GM12878 (cell line): ENCODE measurements around the gene SHC1. TPM values are rescaled to one million over a fixed set of nuclear protein-coding genes. Genes with fewer than 3 reads are reported as not detected.

Experiments used
- ATAC-seq: fragments of 200-7000 bp; cut with Tn5 transposase; 3 replicates; pipeline ENCODE4 v1.9.1; 2020; ENCODE audit warnings: mild to moderate bottlenecking, moderate library complexity
- BruUV-seq: library from RNA; stranded (reverse); fragments of 400-500 nt; replicated peaks from 2 replicates; lab custom pipeline; 2021; lab: Mats Ljungman, UMichigan
- CTCF ChIA-PET: fragments of 300-600 bp; sonication (Branson Sonifier 250); formaldehyde crosslinking; extraction: SDS; loops from one replicate; lab custom pipeline; 2021; ENCODE audit warnings: inconsistent platforms; lab: Yijun Ruan, JAX
- POLR2A ChIA-PET: fragments of 350-600 bp; formaldehyde crosslinking; extraction: SDS; loops from one replicate; lab custom pipeline; 2021; ENCODE audit warnings: inconsistent platforms; lab: Charles Lee
- RAD21 ChIA-PET: fragments of 300-600 bp; sonication (Branson Sonifier 250); formaldehyde crosslinking; loops from one replicate; lab custom pipeline; 2023; ENCODE audit warnings: antibody characterized with exemption; ENCODE audit not compliant: unreplicated experiment; lab: Charles Lee
- SMC1A ChIA-PET: fragments of 300-600 bp; sonication (Branson Sonifier 250); formaldehyde crosslinking; loops from one replicate; lab custom pipeline; 2023; ENCODE audit not compliant: unreplicated experiment, uncharacterized antibody; lab: Charles Lee
- DNase-seq: peaks from one replicate; pipeline ENCODE4 v3.0.0-alpha.2; 2011; ENCODE audit warnings: low read depth, low spot score
- FAIRE-seq: peaks from 3 replicates; lab custom pipeline; 2011; peaks lifted over from hg19 to GRCh38; lab: Jason Lieb, UNC
- H2AFZ ChIP-seq: 2 replicates; pipeline ENCODE4 v1.6.0; 2011; ENCODE audit warnings: low read depth, low read length, control low read depth; ENCODE audit not compliant: control insufficient read depth
- H3K27ac ChIP-seq: 2 replicates; pipeline ENCODE4 v1.5.1; 2011; ENCODE audit warnings: control low read depth; ENCODE audit not compliant: control insufficient read depth, insufficient read depth
- H3K27me3 ChIP-seq, 2 experiments: replicated peaks in 1 of 2; 2 replicates each; pipeline versions ENCODE4 v1.6.0 to v1.6.1; 2011; ENCODE audit warnings: low read length in 1 of 2; ENCODE audit not compliant: control insufficient read depth in 2 of 2, insufficient read depth in 2 of 2
- H3K36me3 ChIP-seq, 2 experiments: 2 replicates each; pipeline ENCODE4 v1.5.1; 2011; ENCODE audit warnings: low read length in 1 of 2; ENCODE audit not compliant: control insufficient read depth in 2 of 2, insufficient read depth in 2 of 2
- H3K4me1 ChIP-seq: 2 replicates; pipeline ENCODE4 v1.6.1; 2011; ENCODE audit warnings: mild to moderate bottlenecking, low read length, moderate library complexity, mixed read lengths; ENCODE audit not compliant: control insufficient read depth, insufficient read depth
- H3K4me2 ChIP-seq: 2 replicates; pipeline ENCODE4 v1.6.0; 2011; ENCODE audit warnings: control low read depth; ENCODE audit not compliant: control insufficient read depth, insufficient read depth
- H3K4me3 ChIP-seq: fragments of 200-600 bp; sonication (generic); 2 replicates; pipeline ENCODE4 v1.5.1; 2016
- H3K79me2 ChIP-seq: 2 replicates; pipeline ENCODE4 v1.6.0; 2011; ENCODE audit warnings: low read length; ENCODE audit not compliant: control insufficient read depth, insufficient read depth
- H3K9ac ChIP-seq: 2 replicates; pipeline ENCODE4 v1.8.0; 2011; ENCODE audit warnings: low read length, control low read depth, mixed read lengths; ENCODE audit not compliant: control insufficient read depth, insufficient read depth
- H3K9me3 ChIP-seq: replicated peaks from 3 replicates; pipeline ENCODE4 v1.5.1; 2011; ENCODE audit warnings: mild to moderate bottlenecking, low read length; ENCODE audit not compliant: control insufficient read depth, insufficient read depth
- H4K20me1 ChIP-seq: 2 replicates; pipeline ENCODE4 v1.6.0; 2011; ENCODE audit not compliant: control insufficient read depth, insufficient read depth
- CBFB ChIP-seq: IDR thresholded peaks from 2 replicates; pipeline ENCODE4 v1.6.1; 2016; ENCODE audit warnings: antibody characterized with exemption, low read depth
- CBX3 ChIP-seq: fragments of 200-600 bp; sonication (generic); IDR thresholded peaks from 2 replicates; pipeline ENCODE4 v1.6.1; 2016; ENCODE audit warnings: low read depth, borderline replicate concordance
- CEBPZ ChIP-seq: fragments of 150-350 bp; IDR thresholded peaks from 2 replicates; pipeline ENCODE4 v1.6.1; 2016; ENCODE audit warnings: low read depth, low read length
- IKZF2 ChIP-seq, 2 experiments: fragments of 450-650 bp; IDR thresholded peaks; 2 replicates each; pipeline ENCODE4 v1.6.1; 2017; ENCODE audit warnings: mild to moderate bottlenecking in 2 of 2, moderate library complexity in 2 of 2
- KLF5 ChIP-seq: fragments of 450-650 bp; IDR thresholded peaks from 2 replicates; pipeline ENCODE4 v1.6.1; 2014; ENCODE audit warnings: mild to moderate bottlenecking; ENCODE audit not compliant: partially characterized antibody
- MXI1 ChIP-seq: fragments of 150-350 bp; IDR thresholded peaks from 2 replicates; pipeline ENCODE4 v1.6.1; 2011; ENCODE audit warnings: low read depth, mild to moderate bottlenecking, inconsistent platforms, low read length, improper control_type of control experiment
- NFYB ChIP-seq: IDR thresholded peaks from 2 replicates; pipeline ENCODE4 v1.6.1; 2011; ENCODE audit warnings: low read depth, mild to moderate bottlenecking, low read length, improper control_type of control experiment, moderate library complexity; ENCODE audit not compliant: insufficient read depth
- PKNOX1 ChIP-seq: fragments of 450-650 bp; IDR thresholded peaks from 2 replicates; pipeline ENCODE4 v1.6.1; 2016; ENCODE audit warnings: mild to moderate bottlenecking
- RELB ChIP-seq: fragments of 450-650 bp; IDR thresholded peaks from 2 replicates; pipeline ENCODE4 v1.6.1; 2017; ENCODE audit warnings: low read depth, mild to moderate bottlenecking, moderate library complexity
- ZBTB33 ChIP-seq: fragments of 450-650 bp; IDR thresholded peaks from 2 replicates; pipeline ENCODE4 v1.6.1; 2017; ENCODE audit warnings: mild to moderate bottlenecking
- WGBS: methylation state at CpG from one replicate; pipeline ENCODE4 v1.1.6; 2016; ENCODE audit warnings: low lambda C conversion rate; ENCODE audit not compliant: insufficient replicate concordance, insufficient coverage; ENCODE audit errors: missing lambda C conversion rate; 5-methylcytosine and 5-hydroxymethylcytosine counted together
- in situ Hi-C: fragments of 300-500 bp; cut with MboI; formaldehyde crosslinking; loops from 9 replicates; pipeline ENCODE4 v1.14.3; 2018; ENCODE audit warnings: mixed read lengths
- intact Hi-C: fragments of 100-400 bp; cut with micrococcal nuclease; formaldehyde crosslinking; loops from one replicate; pipeline ENCODE4 v1.14.2; 2022; ENCODE audit not compliant: unreplicated experiment
- polyA plus RNA-seq, 11 experiments: library from polyadenylated mRNA; depleted of rRNA in 4 of 11; unstranded in 6 of 11; stranded (reverse) in 5 of 11; fragments of >200 nt; fragmentation: Nextera tagmentation in 4 of 11; fragmentation: Illumina TruSeq in 1 of 11; extraction: Ambion mirVana in 4 of 11; extraction: Trizol in 1 of 11; gene quantifications; 1 replicate in 1 of 11; 2 replicates in 10 of 11; pipeline versions ENCODE4 v1.2.1 to v1.2.3, GENCODE V29; 2011 to 2016; ENCODE audit warnings: inconsistent platforms in 2 of 11, missing spikeins in 2 of 11, low read depth in 1 of 11
- total RNA-seq, 4 experiments: library from RNA; depleted of rRNA in 3 of 4; stranded (reverse); fragments of >200 nt in 3 of 4; fragmentation: Illumina TruSeq in 1 of 4; extraction: Trizol in 1 of 4; gene quantifications; 2 replicates each; pipeline versions ENCODE4 v1.2.1 to v1.2.3, GENCODE V29; 2013 to 2021

Gene SHC1
- total and polyA plus RNA-seq, 10 of the 15 experiments (the other 5 are each of a cell fraction or from before 2014, with no cell fraction given), result 2.6 to 49.3 (median 25.2) TPM

- TF ChIP-seq ZBTB33 (no peak), PKNOX1 (peak; percentile 82), CBX3 (no peak)
Observed at GRCh38 chr1:154973344-154974101, 3.0 kb upstream of the SHC1 start (continued).

- FAIRE-seq (no peak), ATAC-seq (no peak), DNase-seq (no peak)
- ChIA-PET SMC1A (interaction anchor here (0.6 to 5.4 kb wide), 11 partner anchors 9 to 103 kb away, joined by 3 to 30 read pairs (median 4); partner anchors contain the start of genes FLAD1, KCNN3 and PBXIP1), POLR2A (interaction anchor here (0.6 to 9.8 kb wide), 15 partner anchors 8 to 1274 kb away, joined by 3 to 140 read pairs (median 4); partner anchors contain the start of genes FLAD1, PBXIP1, PMVK and PYGO2), RAD21 (interaction anchor here (0.9 to 2.8 kb wide), 9 partner anchors 10 to 103 kb away, joined by 3 to 20 read pairs (median 8); partner anchors contain the start of genes FLAD1, KCNN3, PBXIP1 and PYGO2), CTCF (interaction anchor here (0.7 to 20.6 kb wide), 11 partner anchors 8 to 225 kb away, joined by 3 to 226 read pairs (median 4); partner anchors contain the start of genes FLAD1, LENEP and ZBTB7B)
- Histone ChIP-seq H3K4me2 (peak overlapping the region; percentile 88), H3K9me3 (no peaks in the 10 kb centered on the region), H3K27me3 (no peaks in the 10 kb centered on the region), H3K4me3 (peak overlapping the region; percentile 61), H3K27ac (no peak overlapping the region; the same call in 1 of the 2 replicates), H4K20me1 (no peaks in the 10 kb centered on the region), H3K79me2 (peaks cover 70% of the 10 kb centered on the region), H3K9ac (peak overlapping the region; percentile 93), H3K36me3 (peaks cover 0 to 7% of the 10 kb centered on the region in 2 experiments; a peak in 2 of 4 replicates), H2AFZ (no peak overlapping the region), H3K4me1 (peaks cover 31% of the 10 kb centered on the region)
- 71% methylated on average over 17 of the region's 18 CpGs for WGBS
- in situ Hi-C loops, result no loop called here
- intact Hi-C loops, result loop anchor here (5.0 kb wide), 1 partner anchor 90 kb away; the partner anchor contains the start of gene EFNA4
- BruUV-seq, result TSS peak; percentile 56
- no peak for TF ChIP-seq CBFB
- TF ChIP-seq MXI1, result no peak
- TF ChIP-seq IKZF2 (IDR thresholded peaks at IDR 0.05), result no peak
- no peak for TF ChIP-seq RELB
- TF ChIP-seq KLF5, result no peak
- no peak for TF ChIP-seq NFYB
- no peak for TF ChIP-seq CEBPZ
Observed at GRCh38 chr1:154972517-154973343, 2.2 kb upstream of the SHC1 start.
